ENCODE results near the gene GRSF1.

The GRSF1 gene

GRCh38 chr4:70838204-70838603, 1.5 kb downstream of the GRSF1 start:
- in situ Hi-C loops (cut with MboI; ENCODE audit: low pct_unique_long_range_greater_than_20kb, low sequenced_read_pairs, unreplicated experiment), result no loop called here
- no peak for TF ChIP-seq CTCF (IDR thresholded peaks at IDR 0.05; ENCODE audit: extremely low read depth, insufficient read depth, missing control alignments)
- DNase-seq (ENCODE audit: low spot score), result no peak

GRCh38 chr4:70836081-70836480, 3.6 kb downstream of the GRSF1 start:
- in situ Hi-C loops (cut with MboI; ENCODE audit: low pct_unique_long_range_greater_than_20kb, low sequenced_read_pairs, unreplicated experiment), result no loop called here
- no peak for TF ChIP-seq CTCF (IDR thresholded peaks at IDR 0.05; ENCODE audit: extremely low read depth, insufficient read depth, missing control alignments)
- DNase-seq (ENCODE audit: low spot score), result no peak

- TF ChIP-seq CTCF (IDR thresholded peaks at IDR 0.05; ENCODE audit: extremely low read depth, insufficient read depth, missing control alignments), result no peak
- in situ Hi-C loops (cut with MboI; ENCODE audit: low pct_unique_long_range_greater_than_20kb, low sequenced_read_pairs, unreplicated experiment), result no loop called here
- DNase-seq (ENCODE audit: low spot score), result no peak
These were observed 6.0 kb downstream of the GRSF1 start for GRCh38 chr4:70833675-70834074.

- TF ChIP-seq CTCF (IDR thresholded peaks at IDR 0.05; ENCODE audit: extremely low read depth, insufficient read depth, missing control alignments), result no peak
- in situ Hi-C loops (cut with MboI; ENCODE audit: low pct_unique_long_range_greater_than_20kb, low sequenced_read_pairs, unreplicated experiment), result no loop called here
- no peak for DNase-seq (ENCODE audit: low spot score)
These were observed 8.4 kb downstream of the GRSF1 start for GRCh38 chr4:70831293-70831692.

GRCh38 chr4:70830054-70830453, 9.6 kb downstream of the GRSF1 start:
- no peak for TF ChIP-seq CTCF (IDR thresholded peaks at IDR 0.05; ENCODE audit: extremely low read depth, insufficient read depth, missing control alignments)
- DNase-seq (ENCODE audit: low spot score), result no peak
- in situ Hi-C loops (cut with MboI; ENCODE audit: low pct_unique_long_range_greater_than_20kb, low sequenced_read_pairs, unreplicated experiment), result no loop called here

- in situ Hi-C loops (cut with MboI; ENCODE audit: low pct_unique_long_range_greater_than_20kb, low sequenced_read_pairs, unreplicated experiment), result no loop called here
- no peak for TF ChIP-seq CTCF (IDR thresholded peaks at IDR 0.05; ENCODE audit: extremely low read depth, insufficient read depth, missing control alignments)
- DNase-seq (ENCODE audit: low spot score), result no peak
These were observed 10.2 kb downstream of the GRSF1 start for GRCh38 chr4:70829492-70829891.

- in situ Hi-C loops (cut with MboI; ENCODE audit: low pct_unique_long_range_greater_than_20kb, low sequenced_read_pairs, unreplicated experiment), result no loop called here
- no peak for TF ChIP-seq CTCF (IDR thresholded peaks at IDR 0.05; ENCODE audit: extremely low read depth, insufficient read depth, missing control alignments)
- DNase-seq (ENCODE audit: low spot score), result no peak
These were observed 10.7 kb downstream of the GRSF1 start for GRCh38 chr4:70829015-70829414.
